GM21515 (cell line): Measurements from ENCODE around the gene SUPT5H.

ENCODE experiments used
- ATAC-seq: cut with Tn5 transposase; IDR thresholded peaks from one replicate; pipeline ENCODE4 v1.9.1; 2021; ENCODE audit not compliant: unreplicated experiment

SUPT5H gene

DNA sequence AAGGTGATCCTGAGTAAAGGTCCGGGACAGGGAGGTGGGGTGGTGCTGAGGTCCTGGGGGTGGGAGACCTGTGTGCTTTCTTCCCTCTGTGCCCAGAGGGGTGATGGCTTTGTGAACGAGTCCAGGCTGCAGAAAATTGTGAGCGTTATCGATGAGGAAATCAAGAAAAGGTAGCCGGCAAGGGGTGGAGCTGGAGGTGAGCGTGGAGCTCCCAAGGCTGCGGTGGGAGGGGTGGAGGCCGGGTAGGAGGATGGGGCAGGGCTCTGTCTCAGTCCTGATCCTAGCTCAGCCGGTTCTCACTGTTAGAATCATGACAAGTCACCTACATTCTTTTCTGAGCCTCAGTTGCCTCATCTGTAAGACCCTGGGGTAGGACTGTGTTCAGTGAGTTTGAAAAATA lies 73.6 kb downstream of the SUPT5H start:
- no peak for ATAC-seq

DNA sequence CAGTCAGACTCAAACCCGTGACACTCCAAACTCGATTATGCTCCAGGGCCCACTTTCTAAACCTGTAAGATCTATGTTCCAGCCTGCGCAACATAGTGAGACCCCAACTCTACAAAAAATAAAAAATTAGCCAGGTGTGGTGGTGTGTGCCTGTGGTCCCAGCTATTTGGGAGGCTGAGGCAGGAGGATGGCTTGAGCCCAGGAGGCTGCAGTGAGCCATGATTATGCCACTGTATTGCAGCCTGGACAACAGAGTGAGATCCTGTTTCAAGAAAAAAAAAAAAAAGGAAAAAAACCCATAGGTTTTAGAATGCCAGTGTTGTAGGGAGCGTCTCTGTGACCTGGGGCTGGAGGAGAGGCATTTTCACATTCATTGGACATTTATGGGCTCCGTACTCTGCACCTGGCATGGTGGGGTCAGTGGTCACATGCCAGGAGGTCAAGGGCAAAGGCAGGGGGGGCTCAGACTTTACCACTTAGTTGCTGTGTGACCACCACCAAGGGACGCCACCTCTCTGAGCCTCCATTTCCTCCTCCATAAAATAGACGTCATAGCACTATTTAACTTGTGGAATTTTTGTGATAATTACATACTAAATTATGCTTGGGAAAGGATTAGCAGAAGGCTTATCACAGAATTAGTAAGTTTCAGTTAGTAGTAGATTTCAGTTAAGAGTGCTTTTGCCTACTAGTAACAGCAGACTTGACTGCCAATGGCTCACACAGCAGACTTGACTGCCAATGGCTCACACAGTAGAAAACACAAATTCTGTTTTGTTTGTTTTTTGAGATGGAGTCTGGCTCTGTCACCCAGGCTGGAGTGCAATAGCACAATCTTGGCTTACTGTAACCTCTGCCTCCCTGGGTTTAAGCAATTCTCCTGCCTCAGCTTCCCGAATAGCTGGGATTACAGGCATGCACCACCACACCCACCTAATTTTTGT lies 75.4 kb downstream of the SUPT5H start:
- ATAC-seq = no peak

- ATAC-seq = no peak
Observed at GRCh38 chr19:39524495-39524894, 79.1 kb downstream of the SUPT5H start.

- ATAC-seq = no peak
Observed at GRCh38 chr19:39525205-39525604, 79.8 kb downstream of the SUPT5H start.
